Measurements from ENCODE around the gene RBM28.

RBM28 gene

GRCh38 chr7:128384726-128385125 is 41.0 kb upstream of the RBM28 start:
- H3K4me1 ChIP-seq (ENCODE audit: control insufficient read depth, low read depth, low read length), result no peaks in the 10 kb centered on the region
- H3K56ac ChIP-seq (ENCODE audit: low read length), result no peak overlapping the region
- no peak overlapping the region for H3K4ac ChIP-seq (ENCODE audit: low read depth, low read length)
- no peak for DNase-seq
- H2BK120ac ChIP-seq (ENCODE audit: low read depth, low read length), result no peak overlapping the region
- H3K27me3 ChIP-seq (ENCODE audit: insufficient read depth, low read length, poor library complexity), result no peaks in the 10 kb centered on the region
- H3K4me3 ChIP-seq (ENCODE audit: low read length), result no peak overlapping the region
- H2BK5ac ChIP-seq (ENCODE audit: low read length), result no peak overlapping the region
- H4K8ac ChIP-seq (ENCODE audit: low read depth, low read length), result no peak overlapping the region
- H3K27ac ChIP-seq (ENCODE audit: low read depth, low read length), result no peak overlapping the region
- no peak overlapping the region for H3K9ac ChIP-seq (ENCODE audit: low read length)
- H3K79me2 ChIP-seq (ENCODE audit: control insufficient read depth, insufficient read depth, low read length), result no peaks in the 10 kb centered on the region
- no peak overlapping the region for H4K5ac ChIP-seq (ENCODE audit: low read length)
- no peaks in the 10 kb centered on the region for H3K36me3 ChIP-seq (ENCODE audit: control insufficient read depth, insufficient read depth, low read length)
- H3K18ac ChIP-seq (ENCODE audit: low read length), result no peak overlapping the region
- no peak overlapping the region for H2AK5ac ChIP-seq (ENCODE audit: low read length)
- no peak overlapping the region for H3K4me2 ChIP-seq (ENCODE audit: low read length)
- WGBS (ENCODE audit: extremely low coverage, insufficient coverage, low lambda C conversion rate), result no CpG with 5 or more reads among the region's 7 CpGs
- H3K79me1 ChIP-seq (ENCODE audit: low read length), result no peaks in the 10 kb centered on the region
- H2BK15ac ChIP-seq (replicated peaks; ENCODE audit: low read depth), result no peak overlapping the region
- no peak overlapping the region for H3K23ac ChIP-seq (ENCODE audit: low read length)

GRCh38 chr7:128383776-128384175 is 40.1 kb upstream of the RBM28 start:
- no peaks in the 10 kb centered on the region for H3K4me1 ChIP-seq (ENCODE audit: control insufficient read depth, low read depth, low read length)
- H3K18ac ChIP-seq (ENCODE audit: low read length), result no peak overlapping the region
- no peak overlapping the region for H3K9ac ChIP-seq (ENCODE audit: low read length)
- H3K36me3 ChIP-seq (ENCODE audit: control insufficient read depth, insufficient read depth, low read length), result no peaks in the 10 kb centered on the region
- no peak overlapping the region for H3K27ac ChIP-seq (ENCODE audit: low read depth, low read length)
- no peak overlapping the region for H3K4me2 ChIP-seq (ENCODE audit: low read length)
- no peak overlapping the region for H2BK120ac ChIP-seq (ENCODE audit: low read depth, low read length)
- H3K56ac ChIP-seq (ENCODE audit: low read length), result no peak overlapping the region
- H4K8ac ChIP-seq (ENCODE audit: low read depth, low read length), result no peak overlapping the region
- no peak overlapping the region for H3K4me3 ChIP-seq (ENCODE audit: low read length)
- H3K23ac ChIP-seq (ENCODE audit: low read length), result no peak overlapping the region
- no peaks in the 10 kb centered on the region for H3K27me3 ChIP-seq (ENCODE audit: insufficient read depth, low read length, poor library complexity)
- no peaks in the 10 kb centered on the region for H3K79me1 ChIP-seq (ENCODE audit: low read length)
- peak; percentile 53 for DNase-seq
- no peak overlapping the region for H2AK5ac ChIP-seq (ENCODE audit: low read length)
- H4K5ac ChIP-seq (ENCODE audit: low read length), result no peak overlapping the region
- no CpG with 5 or more reads among the region's 3 CpGs for WGBS (ENCODE audit: extremely low coverage, insufficient coverage, low lambda C conversion rate)
- no peak overlapping the region for H2BK15ac ChIP-seq (replicated peaks; ENCODE audit: low read depth)
- H2BK5ac ChIP-seq (ENCODE audit: low read length), result no peak overlapping the region
- H3K4ac ChIP-seq (ENCODE audit: low read depth, low read length), result no peak overlapping the region
- H3K79me2 ChIP-seq (ENCODE audit: control insufficient read depth, insufficient read depth, low read length), result no peaks in the 10 kb centered on the region

GRCh38 chr7:128381161-128381821 is 37.6 kb upstream of the RBM28 start:
- DNase-seq, result peak; percentile 72
- no peak overlapping the region for H2BK120ac ChIP-seq (ENCODE audit: low read depth, low read length)

GRCh38 chr7:128380483-128381106 is 36.9 kb upstream of the RBM28 start:
- no peak overlapping the region for H2AK5ac ChIP-seq (ENCODE audit: low read length)
- H3K36me3 ChIP-seq (ENCODE audit: control insufficient read depth, insufficient read depth, low read length), result no peaks in the 10 kb centered on the region
- no peak overlapping the region for H3K4me3 ChIP-seq (ENCODE audit: low read length)
- H4K8ac ChIP-seq (ENCODE audit: low read depth, low read length), result no peak overlapping the region
- no CpG with 5 or more reads among the region's 3 CpGs for WGBS (ENCODE audit: extremely low coverage, insufficient coverage, low lambda C conversion rate)
- H2BK5ac ChIP-seq (ENCODE audit: low read length), result no peak overlapping the region
- H3K23ac ChIP-seq (ENCODE audit: low read length), result no peak overlapping the region
- no peak overlapping the region for H3K4me2 ChIP-seq (ENCODE audit: low read length)
- no peak overlapping the region for H3K56ac ChIP-seq (ENCODE audit: low read length)
- no peaks in the 10 kb centered on the region for H3K4me1 ChIP-seq (ENCODE audit: control insufficient read depth, low read depth, low read length)
- no peak overlapping the region for H3K9ac ChIP-seq (ENCODE audit: low read length)
- no peaks in the 10 kb centered on the region for H3K79me1 ChIP-seq (ENCODE audit: low read length)
- no peaks in the 10 kb centered on the region for H3K27me3 ChIP-seq (ENCODE audit: insufficient read depth, low read length, poor library complexity)
- H3K4ac ChIP-seq (ENCODE audit: low read depth, low read length), result no peak overlapping the region
- H2BK120ac ChIP-seq (ENCODE audit: low read depth, low read length), result no peak overlapping the region
- H3K27ac ChIP-seq (ENCODE audit: low read depth, low read length), result no peak overlapping the region
- DNase-seq, result no peak
- no peak overlapping the region for H2BK15ac ChIP-seq (replicated peaks; ENCODE audit: low read depth)
- H3K18ac ChIP-seq (ENCODE audit: low read length), result no peak overlapping the region
- no peak overlapping the region for H4K5ac ChIP-seq (ENCODE audit: low read length)
- no peaks in the 10 kb centered on the region for H3K79me2 ChIP-seq (ENCODE audit: control insufficient read depth, insufficient read depth, low read length)

More at GRCh38 chr7:128381161-128381821, 37.6 kb upstream of the RBM28 start:
- Histone ChIP-seq H3K36me3 (ENCODE audit: control insufficient read depth, insufficient read depth, low read length) (no peaks in the 10 kb centered on the region), H3K4ac (ENCODE audit: low read depth, low read length) (no peak overlapping the region), H3K23ac (ENCODE audit: low read length) (no peak overlapping the region), H2BK5ac (ENCODE audit: low read length) (no peak overlapping the region), H2BK15ac (replicated peaks; ENCODE audit: low read depth) (no peak overlapping the region), H3K27ac (ENCODE audit: low read depth, low read length) (no peak overlapping the region), H3K4me2 (ENCODE audit: low read length) (no peak overlapping the region), H2AK5ac (ENCODE audit: low read length) (no peak overlapping the region), H3K79me1 (ENCODE audit: low read length) (no peaks in the 10 kb centered on the region), H3K79me2 (ENCODE audit: control insufficient read depth, insufficient read depth, low read length) (no peaks in the 10 kb centered on the region), H3K56ac (ENCODE audit: low read length) (no peak overlapping the region), H3K18ac (ENCODE audit: low read length) (no peak overlapping the region), H3K27me3 (ENCODE audit: insufficient read depth, low read length, poor library complexity) (no peaks in the 10 kb centered on the region), H4K8ac (ENCODE audit: low read depth, low read length) (no peak overlapping the region), H3K4me1 (ENCODE audit: control insufficient read depth, low read depth, low read length) (no peaks in the 10 kb centered on the region), H3K9ac (ENCODE audit: low read length) (no peak overlapping the region), H3K4me3 (ENCODE audit: low read length) (no peak overlapping the region), H4K5ac (ENCODE audit: low read length) (no peak overlapping the region)
- no CpG with 5 or more reads among the region's 19 CpGs for WGBS (ENCODE audit: extremely low coverage, insufficient coverage, low lambda C conversion rate)

- Histone ChIP-seq H3K79me1 (ENCODE audit: low read length) (no peaks in the 10 kb centered on the region), H3K27me3 (ENCODE audit: insufficient read depth, low read length, poor library complexity) (no peaks in the 10 kb centered on the region), H3K23ac (ENCODE audit: low read length) (no peak overlapping the region), H2BK15ac (replicated peaks; ENCODE audit: low read depth) (no peak overlapping the region), H3K4ac (ENCODE audit: low read depth, low read length) (no peak overlapping the region), H4K5ac (ENCODE audit: low read length) (no peak overlapping the region), H3K4me2 (ENCODE audit: low read length) (no peak overlapping the region), H3K4me3 (ENCODE audit: low read length) (no peak overlapping the region), H3K36me3 (ENCODE audit: control insufficient read depth, insufficient read depth, low read length) (no peaks in the 10 kb centered on the region), H2BK5ac (ENCODE audit: low read length) (no peak overlapping the region), H2BK120ac (ENCODE audit: low read depth, low read length) (no peak overlapping the region), H3K4me1 (ENCODE audit: control insufficient read depth, low read depth, low read length) (no peaks in the 10 kb centered on the region), H3K9ac (ENCODE audit: low read length) (no peak overlapping the region), H2AK5ac (ENCODE audit: low read length) (no peak overlapping the region), H3K27ac (ENCODE audit: low read depth, low read length) (no peak overlapping the region), H4K8ac (ENCODE audit: low read depth, low read length) (no peak overlapping the region), H3K18ac (ENCODE audit: low read length) (no peak overlapping the region), H3K79me2 (ENCODE audit: control insufficient read depth, insufficient read depth, low read length) (no peaks in the 10 kb centered on the region), H3K56ac (ENCODE audit: low read length) (no peak overlapping the region)
- no CpG with 5 or more reads among the region's 6 CpGs for WGBS (ENCODE audit: extremely low coverage, insufficient coverage, low lambda C conversion rate)
- no peak for DNase-seq
Measured at GRCh38 chr7:128379900-128380479, 36.3 kb upstream of the RBM28 start.
